Stimulated activated naive CD8-positive, alpha-beta T cell treated with anti-CD3 and anti-CD28 coated beads, Interleukin-15, amount 100 ng/mL, for 72 hours (primary cell): ENCODE results near the gene ALLC.

Source experiments
- ATAC-seq: fragments of 150-1000 bp; cut with Tn5 transposase; 2 replicates; pipeline ENCODE4 v1.10.0; 2021; ENCODE audit warnings: mild to moderate bottlenecking, moderate library complexity
- DNase-seq, 2 donors: peaks; one replicate each; pipeline ENCODE4 v3.0.0; 2021 to 2022
- H3K27ac Mint-ChIP-seq, 2 donors: one replicate each; pipeline ENCODE4 v1.8.0; 2022; ENCODE audit warnings: mild to moderate bottlenecking in 2 of 2, mixed read lengths in 2 of 2, moderate library complexity in 2 of 2
- H3K27me3 Mint-ChIP-seq: one replicate; pipeline ENCODE4 v1.8.0; 2022; ENCODE audit warnings: mixed read lengths
- H3K4me1 Mint-ChIP-seq: one replicate; pipeline ENCODE4 v1.8.0; 2022; ENCODE audit warnings: mild to moderate bottlenecking, mixed read lengths
- H3K4me3 Mint-ChIP-seq, 2 donors: one replicate each; pipeline ENCODE4 v1.8.0; 2022; ENCODE audit warnings: mild to moderate bottlenecking in 2 of 2, mixed read lengths in 2 of 2, moderate library complexity in 1 of 2
- H3K9me3 Mint-ChIP-seq, 2 donors: one replicate each; pipeline ENCODE4 v1.8.0; 2022; ENCODE audit warnings: mixed read lengths in 2 of 2

ALLC gene

DNA sequence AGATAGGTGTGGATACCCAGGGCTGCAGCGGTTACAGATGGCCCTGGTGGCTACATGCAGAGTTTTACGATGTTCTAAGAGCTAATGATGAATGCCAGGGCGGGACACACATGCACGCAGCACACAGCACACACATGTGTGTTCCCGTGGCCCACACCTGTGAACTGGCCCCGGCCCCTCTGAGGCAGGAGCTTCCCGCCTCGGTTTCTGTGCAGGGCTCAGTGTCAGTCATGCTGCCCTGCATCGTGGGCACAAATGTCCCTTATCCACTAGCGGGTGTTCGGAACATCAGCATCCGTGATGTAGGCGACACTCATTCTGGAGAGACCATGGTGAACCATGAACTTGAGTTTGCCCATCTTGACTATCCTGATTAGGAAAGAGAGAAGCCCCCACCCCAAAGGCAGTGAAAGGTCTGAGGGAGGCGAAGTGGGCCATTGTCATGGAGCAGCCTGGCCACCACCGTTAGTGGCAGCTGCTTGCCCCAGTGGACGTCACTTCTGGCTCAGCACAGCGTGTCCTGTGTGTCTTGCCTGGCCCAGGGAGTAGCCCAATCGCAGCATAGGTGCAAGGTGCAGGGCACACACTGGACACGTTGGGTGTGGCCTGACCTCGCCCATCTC, 89.1 kb downstream of the ALLC start:
- no peak overlapping the region for H3K27ac Mint-ChIP-seq
- H3K4me3 Mint-ChIP-seq = no peak overlapping the region
- no peaks in the 10 kb centered on the region for H3K9me3 Mint-ChIP-seq
- H3K27me3 Mint-ChIP-seq = peaks cover 58% of the 10 kb centered on the region
- peak; percentile 36 for ATAC-seq
- DNase-seq = no peak
- H3K4me1 Mint-ChIP-seq = no peaks in the 10 kb centered on the region

DNA sequence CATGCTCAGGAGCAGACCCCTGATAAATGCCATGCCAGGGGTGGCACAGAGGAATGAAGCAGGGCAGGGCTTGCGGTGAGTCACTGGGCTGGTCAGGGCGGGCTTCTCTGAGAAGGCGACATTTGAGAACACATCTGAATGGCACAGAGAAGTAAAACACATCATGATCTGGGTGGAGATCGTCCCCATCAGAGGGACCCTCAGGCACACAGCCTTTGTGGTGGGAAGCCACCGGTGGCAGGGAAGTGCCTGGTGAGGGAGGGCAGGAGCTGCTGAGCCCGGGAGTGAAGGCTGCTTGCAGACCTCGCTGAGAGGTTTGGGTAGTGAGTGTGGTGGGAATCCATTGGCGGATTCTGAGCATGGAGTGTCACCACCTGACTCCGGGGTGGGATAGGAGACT, 89.8 kb downstream of the ALLC start:
- no peaks in the 10 kb centered on the region for H3K9me3 Mint-ChIP-seq
- H3K27me3 Mint-ChIP-seq = peaks cover 51% of the 10 kb centered on the region
- ATAC-seq (no peak), DNase-seq (no peak)
- H3K4me3 Mint-ChIP-seq = no peak overlapping the region
- H3K4me1 Mint-ChIP-seq = no peaks in the 10 kb centered on the region
- H3K27ac Mint-ChIP-seq = peak overlapping the region in 1 of 2 donors; percentile 39

DNA sequence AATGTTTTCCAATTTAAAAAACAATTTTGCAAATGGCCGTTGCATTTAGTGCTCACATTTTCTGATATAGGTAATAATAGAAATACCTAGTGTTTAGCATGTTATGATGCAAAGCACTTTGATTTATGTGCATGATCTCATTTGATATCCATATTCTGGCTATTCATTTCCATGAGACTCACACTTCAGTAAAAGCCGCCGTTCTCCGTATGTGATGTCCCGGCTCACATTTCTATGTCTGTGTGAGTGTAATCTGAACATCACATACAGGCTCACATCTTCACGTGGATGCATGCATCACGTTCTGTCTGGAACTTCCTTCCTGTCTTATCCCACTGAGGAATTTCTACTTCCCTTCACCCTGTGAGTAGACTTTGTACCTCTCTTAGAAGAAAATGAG, 91.2 kb downstream of the ALLC start:
- H3K4me3 Mint-ChIP-seq = no peak overlapping the region
- no peaks in the 10 kb centered on the region for H3K9me3 Mint-ChIP-seq
- no peaks in the 10 kb centered on the region for H3K4me1 Mint-ChIP-seq
- H3K27me3 Mint-ChIP-seq = peaks cover 39% of the 10 kb centered on the region
- DNase-seq = no peak
- ATAC-seq = no peak
- no peak overlapping the region for H3K27ac Mint-ChIP-seq

DNA sequence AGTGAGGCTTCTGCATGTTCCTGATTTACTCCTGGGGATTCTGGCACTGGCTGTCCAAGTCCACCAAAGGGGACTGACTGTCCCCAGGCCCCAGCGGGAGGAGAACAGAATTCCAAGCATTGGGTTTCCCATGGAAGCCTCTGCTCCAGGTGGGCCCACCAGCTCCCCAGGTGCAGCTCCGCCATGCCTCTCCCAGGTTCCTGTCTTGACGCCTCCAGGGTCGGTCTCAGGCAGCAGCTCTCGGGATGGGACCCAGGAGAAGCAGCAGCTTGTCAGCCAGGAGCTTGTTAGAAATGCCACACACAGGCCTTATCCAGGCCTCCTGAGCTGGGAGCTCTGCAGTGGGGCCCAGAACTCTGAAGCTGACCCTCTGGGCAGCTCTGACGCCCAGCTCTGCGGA, 93.3 kb downstream of the ALLC start:
- Mint-ChIP-seq H3K27ac (no peak overlapping the region), H3K4me3 (no peak overlapping the region), H3K4me1 (no peaks in the 10 kb centered on the region), H3K27me3 (peaks cover 32% of the 10 kb centered on the region), H3K9me3 (no peaks in the 10 kb centered on the region)
- DNase-seq = no peak
- ATAC-seq = no peak

DNA sequence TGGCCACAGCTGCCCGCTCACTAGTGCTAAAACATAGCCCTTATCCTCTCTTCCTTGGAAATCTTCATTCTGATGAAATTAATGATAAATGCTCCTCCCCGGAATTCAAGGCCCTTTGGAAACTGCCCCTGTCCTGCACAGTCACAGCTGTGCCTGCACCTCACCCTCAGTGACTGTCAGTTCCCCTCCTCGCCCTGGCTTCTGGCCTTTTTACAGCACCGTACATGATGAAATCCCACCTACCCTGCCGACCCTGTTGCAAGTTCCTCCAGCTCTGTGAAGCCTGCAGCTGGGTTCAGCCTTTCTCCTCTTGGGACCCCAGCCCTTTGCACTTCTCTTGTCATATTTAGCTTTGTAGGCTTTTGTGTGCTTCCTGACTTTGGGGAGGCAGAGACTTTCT, 93.8 kb downstream of the ALLC start:
- peaks cover 29% of the 10 kb centered on the region for H3K27me3 Mint-ChIP-seq
- no peaks in the 10 kb centered on the region for H3K9me3 Mint-ChIP-seq
- DNase-seq (no peak), ATAC-seq (no peak)
- H3K27ac Mint-ChIP-seq = no peak overlapping the region
- no peak overlapping the region for H3K4me3 Mint-ChIP-seq
- H3K4me1 Mint-ChIP-seq = no peaks in the 10 kb centered on the region
